Stimulated activated CD8-positive, alpha-beta memory T cell treated with anti-CD3 and anti-CD28 coated beads, Interleukin-4, amount 100 ng/mL, for 1 hour (primary cell): ENCODE measurements around the gene CCND1.
A peak's percentile ranks its signal among the peaks of the same experiment; 100 is the strongest.

Experiments
- DNase-seq, 2 donors: peaks; one replicate each; pipeline ENCODE4 v3.0.0-alpha.2; 2020; ENCODE audit warnings: low read depth in 2 of 2, low spot score in 1 of 2

The CCND1 gene

DNA sequence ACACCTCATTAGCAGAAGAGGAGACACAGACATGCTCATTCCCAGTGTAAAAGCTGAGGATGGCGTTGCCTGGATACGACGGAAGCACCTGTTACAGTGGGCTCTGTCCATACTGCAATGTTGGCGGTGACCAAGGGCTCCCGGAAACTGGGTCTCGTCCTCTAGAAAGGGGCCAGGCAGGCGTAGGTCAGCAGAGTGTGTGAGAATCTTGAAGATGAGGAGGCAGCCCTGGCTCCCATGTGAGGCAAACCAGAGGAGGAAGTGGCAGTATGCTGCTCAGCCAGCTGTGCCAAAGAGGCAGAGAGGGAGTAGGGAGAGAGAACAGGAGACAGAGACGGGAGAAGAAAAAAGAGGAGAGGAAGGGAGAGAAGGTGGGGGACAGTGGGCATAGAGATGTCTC is 23.9 kb downstream of the CCND1 start:
- DNase-seq: no peak

DNA sequence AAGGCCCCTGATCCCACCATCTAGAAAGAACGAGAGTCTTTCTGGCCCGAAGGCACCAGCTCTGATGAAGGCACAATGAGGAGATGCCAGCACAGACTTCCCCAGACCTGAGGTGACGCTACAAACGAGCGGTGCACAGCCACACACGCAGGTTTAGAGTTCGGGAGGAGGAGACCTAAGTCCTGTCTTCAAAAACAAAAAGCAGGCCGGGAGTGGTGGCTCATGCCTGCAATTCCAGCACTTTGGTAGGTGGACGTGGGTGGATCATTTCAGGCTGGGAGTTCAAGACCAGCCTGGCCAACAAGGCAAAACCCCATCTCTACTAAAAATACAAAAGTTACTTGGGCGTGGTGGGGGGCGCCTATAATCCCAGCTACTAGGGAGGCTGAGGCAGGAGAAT is 24.7 kb downstream of the CCND1 start:
- no peak for DNase-seq

DNA sequence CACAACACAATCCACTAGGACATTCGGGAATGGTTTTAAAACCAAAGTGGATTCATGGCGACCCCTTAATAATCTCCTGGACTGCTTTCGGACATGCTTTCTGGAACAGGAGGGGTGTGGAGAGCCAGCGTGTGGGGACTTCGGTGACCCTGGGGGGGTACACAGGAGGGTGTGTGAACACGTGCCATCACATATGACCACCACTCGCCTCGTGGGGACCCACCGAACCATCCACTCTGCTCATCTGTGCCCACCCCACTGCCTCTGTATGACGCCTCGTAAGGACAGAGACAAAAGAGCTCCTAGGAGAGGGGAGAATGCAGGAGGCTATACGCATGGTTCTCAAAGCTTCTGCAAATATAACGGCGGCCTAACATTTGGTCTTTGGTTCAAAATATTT is 25.3 kb downstream of the CCND1 start:
- DNase-seq: no peak

DNA sequence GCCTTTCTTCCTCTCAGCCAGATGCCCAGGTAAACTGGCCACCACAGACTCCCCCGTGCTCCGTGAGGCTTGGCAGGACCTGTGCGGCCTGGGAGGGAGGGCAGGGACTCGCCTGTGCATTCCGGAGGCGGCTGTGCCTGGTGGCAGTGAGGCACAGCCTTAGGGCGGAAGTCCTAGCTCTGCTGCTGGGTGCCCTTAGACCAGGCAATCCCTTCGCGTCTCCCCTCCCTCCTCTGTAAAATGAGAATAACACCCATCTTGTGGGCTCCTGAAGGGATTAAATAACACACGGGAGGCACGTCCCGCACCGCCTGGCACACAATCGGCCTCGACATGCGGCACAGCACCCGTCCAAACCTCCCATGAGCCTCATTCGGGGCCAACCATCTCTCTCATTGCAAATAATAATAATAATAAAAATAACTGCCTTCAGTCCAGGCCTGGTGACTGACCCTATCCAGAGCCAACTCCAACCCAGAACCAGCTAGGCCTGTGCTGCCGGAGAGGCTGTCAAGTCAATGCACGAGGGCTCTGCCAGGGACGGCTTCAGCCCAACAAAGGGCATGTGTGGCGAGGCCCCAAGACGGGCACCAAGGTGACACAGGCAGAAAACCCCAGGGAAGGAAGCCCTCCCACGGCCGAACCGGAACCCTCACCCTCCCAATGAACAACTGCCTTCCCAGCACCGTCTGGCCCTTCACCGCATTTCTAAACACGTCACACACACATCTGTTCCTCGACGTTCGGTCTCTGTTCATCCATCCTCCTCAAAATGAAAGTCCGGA is 26.0 kb downstream of the CCND1 start:
- DNase-seq: no peak

DNA sequence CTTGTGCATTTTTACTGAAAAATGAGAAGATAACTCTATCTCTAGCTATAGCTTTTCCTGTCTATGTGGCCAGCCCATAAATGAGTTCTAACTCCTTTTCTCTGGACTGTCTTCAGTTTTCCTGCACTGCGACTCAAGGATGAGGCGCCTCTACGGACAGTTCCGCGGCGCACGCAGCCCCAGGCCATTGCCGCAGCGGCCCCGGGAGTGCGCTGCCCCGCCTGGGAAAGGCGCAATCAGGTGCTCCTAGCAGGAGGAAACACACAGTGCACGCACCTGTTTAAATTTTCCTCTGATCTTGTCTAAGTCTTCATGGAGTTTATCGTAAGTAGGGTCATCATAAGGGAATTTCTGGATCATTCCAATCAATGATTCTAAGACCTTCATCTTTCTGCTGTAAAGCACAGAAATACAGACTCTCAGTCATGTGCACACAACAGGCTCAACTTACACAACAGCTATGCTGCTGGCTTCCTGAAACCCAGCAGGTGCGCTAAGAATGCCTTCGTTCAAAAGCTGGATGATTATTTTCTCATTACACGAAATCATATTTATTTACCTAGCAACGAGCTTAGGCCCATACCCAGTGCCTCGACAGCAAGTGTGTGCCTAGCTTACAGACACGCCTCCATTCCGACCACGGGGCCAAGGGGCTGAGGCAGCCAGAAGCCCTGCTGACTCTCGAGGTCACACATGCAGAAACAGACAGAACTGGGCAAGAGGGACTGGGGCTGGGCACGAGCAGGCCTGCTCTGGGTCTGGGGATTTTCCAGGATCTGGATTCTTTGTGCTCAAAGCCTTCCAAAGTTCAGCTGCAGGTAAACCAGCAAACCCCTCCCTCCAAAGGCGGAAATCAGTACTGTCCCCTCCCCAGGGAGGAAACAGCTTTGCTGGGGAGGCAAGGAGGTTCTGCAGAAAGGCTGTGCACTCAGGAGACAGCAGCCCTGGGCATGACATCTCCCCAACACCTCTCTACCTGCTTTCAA is 27.0 kb downstream of the CCND1 start:
- DNase-seq: no peak

DNA sequence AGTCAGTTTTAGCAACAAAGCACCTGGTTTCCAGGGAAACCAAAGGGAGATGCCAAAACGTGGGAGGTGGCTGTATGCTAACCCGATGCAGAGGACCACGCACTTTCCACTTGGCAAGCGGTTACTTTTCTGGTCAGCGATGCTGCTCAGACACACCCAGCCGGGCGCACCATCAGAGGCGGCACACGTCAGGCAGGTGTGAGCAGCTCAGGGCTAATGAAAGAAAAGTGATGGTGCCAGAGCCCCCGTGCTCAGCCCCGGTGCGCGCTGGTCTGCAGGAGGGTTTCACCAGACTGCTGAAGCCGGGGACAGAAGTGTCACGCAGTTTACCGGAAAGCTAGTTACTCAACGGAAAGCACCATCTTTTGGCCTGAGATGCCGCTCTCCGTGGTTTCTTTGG is 28.5 kb downstream of the CCND1 start:
- DNase-seq: no peak

DNA sequence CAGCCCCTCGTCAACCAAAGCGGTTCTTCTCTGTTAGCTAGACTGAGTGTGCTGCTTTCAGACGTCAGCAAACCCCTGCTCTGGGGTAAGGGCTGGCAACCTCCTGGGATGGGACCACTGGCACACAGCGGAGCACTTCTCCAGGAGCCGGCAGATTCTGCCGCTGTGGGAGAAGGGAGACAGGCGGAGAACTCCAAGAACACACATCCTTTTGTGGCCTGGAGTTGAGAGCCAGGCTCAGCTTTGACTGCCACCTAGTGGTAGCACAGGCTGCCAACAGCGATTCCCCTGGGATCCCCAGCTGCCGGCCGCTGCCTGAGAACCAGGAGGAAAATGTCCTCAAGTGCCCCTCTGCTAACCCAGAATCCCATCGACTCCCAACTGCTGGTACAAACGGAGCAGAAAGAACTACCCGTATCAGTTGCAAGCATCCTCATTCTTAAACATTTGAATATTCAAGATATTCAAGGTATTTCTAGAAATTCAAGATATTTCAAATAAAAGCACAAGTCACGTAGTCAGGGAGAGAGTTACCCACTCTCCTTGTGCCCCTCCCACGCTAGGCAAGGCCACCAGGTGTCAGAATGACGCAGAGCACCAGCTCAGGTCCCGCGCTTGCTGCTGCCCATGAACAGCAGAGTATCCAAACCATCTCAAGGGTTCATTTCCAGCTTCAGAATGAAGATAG is 29.3 kb downstream of the CCND1 start:
- DNase-seq: peak in 1 of 2 donors; percentile 16

DNA sequence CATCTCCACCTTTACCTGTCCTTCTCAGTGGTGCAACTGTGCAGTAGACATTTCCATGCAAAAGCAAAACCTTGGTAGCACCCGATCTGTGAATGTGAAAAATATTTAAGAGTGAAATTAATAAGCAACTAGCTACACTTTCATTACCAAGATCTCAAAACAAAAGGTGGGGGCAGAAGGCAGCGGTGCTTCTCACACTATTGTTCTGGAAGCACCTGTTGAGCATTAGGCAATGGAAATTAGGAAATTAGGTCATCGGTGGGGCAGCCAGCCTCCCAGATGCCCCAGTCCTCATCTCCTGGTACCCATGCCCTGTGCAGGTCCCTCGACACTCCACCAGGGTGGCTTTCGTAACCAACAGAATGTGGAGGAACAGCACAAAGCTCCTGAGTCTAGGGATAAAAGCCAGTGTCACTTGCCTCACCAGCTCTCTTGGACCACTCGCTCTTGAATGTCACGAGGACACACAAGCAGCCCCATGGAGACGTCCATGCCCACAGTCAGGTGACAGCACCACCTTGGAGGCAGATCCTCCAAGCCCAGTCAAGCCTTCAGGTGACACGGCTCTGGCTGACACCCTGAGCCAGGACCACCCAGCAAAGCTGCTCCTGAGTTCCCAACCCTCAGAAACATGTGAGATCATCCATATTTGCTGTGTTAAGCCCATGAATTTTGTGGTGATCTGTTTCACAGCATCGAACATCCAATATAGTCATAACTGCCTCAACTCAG is 30.9 kb downstream of the CCND1 start:
- DNase-seq: no peak

DNA sequence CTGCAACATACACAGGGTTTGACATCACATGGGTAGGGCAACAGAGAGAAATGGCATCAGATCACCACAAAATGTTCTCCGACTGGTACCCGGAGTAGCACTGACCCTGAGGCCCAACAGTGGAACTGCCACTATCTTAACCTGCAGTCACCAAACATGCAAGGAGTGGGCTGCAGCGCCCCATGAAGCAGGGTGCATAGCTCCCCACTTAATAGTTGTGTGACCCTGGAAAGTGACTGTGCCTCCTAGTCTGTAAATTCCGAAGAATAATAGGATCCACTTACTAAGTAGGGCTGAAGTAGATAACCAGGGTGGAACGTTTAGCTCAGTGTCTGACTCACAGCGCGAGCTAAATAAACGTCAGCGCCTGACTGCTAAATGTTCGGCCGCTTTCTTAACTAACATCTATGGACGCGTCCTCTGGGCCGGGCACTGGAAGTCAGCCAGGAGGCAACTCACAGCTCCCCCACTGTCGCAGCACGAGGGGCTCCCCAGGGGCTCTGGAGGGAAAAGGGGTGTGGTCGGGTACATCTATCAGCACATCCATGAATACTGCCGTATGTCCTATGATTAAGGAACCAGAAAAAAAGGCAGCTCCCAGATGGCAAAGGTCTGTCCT is 33.4 kb downstream of the CCND1 start:
- DNase-seq: no peak

DNA sequence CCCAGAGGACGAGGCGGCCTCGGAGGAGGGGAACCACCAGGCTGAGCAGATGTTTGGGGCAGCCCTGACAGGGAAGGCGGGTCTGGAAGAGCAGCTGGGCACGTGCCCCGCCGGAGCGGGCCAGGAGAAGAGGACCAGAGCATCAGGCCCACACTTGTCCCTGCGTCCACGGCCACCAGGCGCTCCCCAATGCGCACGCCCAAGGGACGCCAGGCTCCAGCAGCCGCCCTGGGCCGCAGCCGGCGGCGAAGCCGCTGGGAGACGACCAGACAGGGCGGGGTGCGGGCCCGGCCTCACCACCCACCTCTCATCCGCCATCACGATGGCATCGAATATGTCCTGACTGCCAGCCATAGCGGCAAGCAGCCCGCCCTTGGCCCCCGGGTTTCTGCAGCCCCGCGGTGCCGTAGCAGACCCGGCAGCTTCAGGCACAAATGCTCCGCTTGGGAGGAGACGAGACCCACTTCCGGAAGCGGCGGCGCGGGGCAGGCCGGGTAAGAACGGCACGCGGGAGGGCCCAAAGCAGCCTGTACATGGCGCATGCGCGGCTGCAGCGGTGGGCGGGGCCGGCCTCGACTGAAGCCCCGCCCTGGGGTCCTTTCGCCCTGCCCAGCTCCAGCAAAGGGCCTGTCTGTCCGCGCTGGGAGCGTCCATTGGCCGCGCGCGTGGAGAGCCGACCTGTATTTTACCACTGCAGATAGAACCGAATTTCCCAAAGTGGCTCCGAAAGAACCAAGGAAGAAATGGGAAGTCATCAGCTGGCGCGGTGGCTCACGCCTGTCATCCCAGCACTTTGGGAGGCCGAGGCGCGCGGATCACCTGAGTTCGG is 34.1 kb downstream of the CCND1 start, which contains the start of gene LTO1:
TSS of gene LTO1 (minus strand) at position 468 of the 829 bp plus-strand sequence. CDS start at position 354, 114 bp downstream.
- DNase-seq: peak; percentile 89 to 92

DNA sequence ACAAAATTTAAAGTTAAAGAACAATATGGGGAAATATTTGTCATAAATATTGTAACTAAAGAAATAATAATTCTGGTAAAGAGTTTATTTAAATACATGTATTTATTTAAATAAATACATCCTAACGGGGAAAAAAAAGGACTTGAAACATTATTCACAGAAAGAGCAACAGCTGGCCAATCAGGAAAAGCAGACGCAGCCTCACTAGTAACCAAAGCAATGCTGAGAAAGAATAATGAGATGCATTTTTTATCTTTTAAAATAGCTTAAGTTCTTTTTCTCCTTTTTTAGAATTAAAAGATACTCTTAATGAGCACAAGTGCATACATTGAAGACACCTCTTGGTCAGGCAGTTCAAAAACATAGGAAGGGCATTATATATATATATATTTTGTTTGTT is 36.8 kb downstream of the CCND1 start:
- no peak for DNase-seq

DNA sequence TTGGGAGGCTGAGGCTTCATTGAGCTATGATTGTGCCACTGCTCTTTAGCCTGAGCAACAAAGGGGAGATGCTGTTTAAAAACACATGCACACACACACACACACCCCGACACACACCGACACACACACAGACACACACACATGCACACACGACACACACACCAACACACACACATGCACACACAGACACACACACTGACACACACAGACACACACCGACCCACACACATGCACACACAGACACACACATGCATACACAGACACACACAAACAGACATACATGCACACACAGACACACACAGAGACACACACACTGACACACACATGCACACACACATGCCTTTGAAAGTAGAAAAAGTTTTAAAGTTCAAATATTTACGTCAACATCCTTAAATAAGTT is 39.7 kb downstream of the CCND1 start:
- no peak for DNase-seq

DNA sequence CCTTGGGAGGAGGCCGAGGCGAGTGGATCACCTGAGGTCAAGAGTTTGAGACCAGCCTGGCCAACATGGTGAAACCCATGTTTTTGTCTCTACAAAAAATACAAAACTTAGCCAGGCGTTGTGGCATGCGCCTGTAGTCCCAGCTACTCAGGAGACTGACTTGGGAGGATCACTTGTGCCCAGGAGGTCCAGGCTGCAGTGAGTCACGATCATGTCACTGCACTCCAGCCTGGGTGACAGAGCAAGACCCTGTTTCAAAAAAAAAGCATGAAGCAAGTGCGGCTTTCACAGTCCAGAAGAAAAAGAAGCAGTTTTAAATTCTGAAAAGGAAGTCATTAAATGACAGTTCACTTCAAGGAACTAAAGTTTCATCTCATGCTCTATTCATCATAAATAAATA is 41.3 kb downstream of the CCND1 start:
- no peak for DNase-seq

DNA sequence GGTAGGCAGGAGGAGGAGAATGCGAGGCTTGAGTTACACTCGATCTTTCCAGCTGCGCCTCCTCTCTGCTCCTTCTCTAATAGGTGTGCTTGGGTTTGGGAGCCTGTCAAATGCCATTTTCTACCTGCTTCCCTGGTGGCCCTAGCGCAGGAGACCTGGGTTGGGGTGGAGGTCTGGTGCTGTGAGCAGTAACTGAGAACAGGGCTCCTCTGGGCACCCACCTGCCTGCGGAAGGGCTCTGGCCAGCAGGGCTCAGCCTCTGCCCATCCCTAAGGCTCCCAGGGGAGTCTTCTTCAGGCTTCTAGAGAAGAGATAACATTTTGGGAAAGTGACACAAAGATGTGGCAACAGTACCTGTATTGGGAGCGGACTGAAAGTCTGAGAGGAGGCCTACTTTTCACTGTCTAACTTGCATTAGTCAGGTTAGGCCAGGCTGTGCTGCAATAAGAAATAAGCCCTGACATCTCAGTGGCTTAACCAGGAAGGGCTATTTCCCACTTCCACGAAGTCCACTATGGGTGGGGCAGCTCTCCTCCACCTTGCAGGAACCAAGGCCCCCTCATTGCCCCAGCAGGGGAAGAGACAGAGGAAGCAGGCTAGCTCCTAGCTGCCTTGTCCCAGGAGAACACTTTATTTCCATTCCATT is 41.8 kb downstream of the CCND1 start:
- no peak for DNase-seq

DNA sequence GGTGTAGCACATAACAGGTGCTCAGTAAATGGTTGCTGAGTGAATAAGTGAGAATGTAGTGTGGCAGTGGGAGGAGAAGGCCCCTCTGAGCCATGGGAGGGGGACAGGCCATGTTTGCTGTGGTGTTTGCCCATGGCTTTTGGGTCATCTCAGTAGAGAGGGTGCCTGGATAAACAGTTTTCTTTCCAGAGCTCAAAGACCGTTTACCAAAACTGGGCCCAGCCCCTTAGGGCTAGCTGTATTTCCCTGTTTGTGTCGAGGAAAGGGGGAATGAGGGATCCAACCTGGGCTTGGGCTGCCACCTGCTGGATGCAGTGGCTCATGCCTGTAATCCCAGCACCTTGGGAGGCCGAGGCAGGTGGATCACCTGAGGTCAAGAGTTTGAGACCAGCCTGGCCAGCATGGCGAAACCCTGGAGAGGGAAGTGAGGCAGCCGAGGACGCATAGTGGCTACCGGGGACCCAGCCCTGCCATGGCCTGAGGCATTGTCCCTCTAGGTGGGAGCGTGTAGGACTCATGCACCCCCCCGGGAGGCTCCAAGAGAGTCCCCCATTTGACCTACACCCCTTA is 42.9 kb downstream of the CCND1 start:
- no peak for DNase-seq

DNA sequence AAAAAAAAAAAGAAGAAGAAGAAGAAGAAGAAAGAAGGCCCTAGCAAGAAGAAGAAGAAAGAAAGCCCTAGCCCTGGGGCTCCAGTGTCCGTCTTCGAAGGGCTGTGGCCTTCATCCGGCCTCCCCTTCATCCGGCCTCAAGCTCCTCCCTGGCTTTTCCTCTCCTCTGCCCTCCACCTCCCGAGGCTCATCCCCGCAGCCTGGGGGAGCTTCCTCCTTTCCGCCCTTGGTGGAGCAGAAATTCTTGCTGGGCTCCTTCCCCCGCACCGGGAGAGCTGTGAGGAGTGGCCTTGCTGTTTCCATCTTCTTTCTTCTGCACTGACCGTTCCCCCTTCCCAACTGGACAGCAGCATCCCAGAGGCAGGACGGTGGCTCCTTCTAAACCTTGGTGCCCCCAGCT is 43.7 kb downstream of the CCND1 start:
- no peak for DNase-seq

DNA sequence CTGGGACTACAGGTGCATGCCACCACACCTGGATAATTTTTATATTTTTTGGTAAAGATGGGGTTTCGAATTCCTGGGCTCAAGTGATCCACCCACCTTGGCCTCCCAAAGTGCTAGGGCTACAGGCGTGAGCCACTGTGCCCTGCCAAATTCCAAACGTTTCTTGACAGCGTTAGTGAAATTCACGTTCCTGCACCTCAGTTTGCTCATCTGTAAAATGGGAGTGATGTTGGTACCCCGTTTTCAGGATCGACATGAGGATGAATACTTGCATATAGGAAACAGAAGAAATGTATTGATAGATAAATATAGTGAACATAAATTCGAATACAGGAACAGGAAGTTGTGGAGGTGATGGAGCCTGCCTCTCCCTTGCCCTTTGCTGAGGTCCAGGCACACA is 44.4 kb downstream of the CCND1 start:
- no peak for DNase-seq

DNA sequence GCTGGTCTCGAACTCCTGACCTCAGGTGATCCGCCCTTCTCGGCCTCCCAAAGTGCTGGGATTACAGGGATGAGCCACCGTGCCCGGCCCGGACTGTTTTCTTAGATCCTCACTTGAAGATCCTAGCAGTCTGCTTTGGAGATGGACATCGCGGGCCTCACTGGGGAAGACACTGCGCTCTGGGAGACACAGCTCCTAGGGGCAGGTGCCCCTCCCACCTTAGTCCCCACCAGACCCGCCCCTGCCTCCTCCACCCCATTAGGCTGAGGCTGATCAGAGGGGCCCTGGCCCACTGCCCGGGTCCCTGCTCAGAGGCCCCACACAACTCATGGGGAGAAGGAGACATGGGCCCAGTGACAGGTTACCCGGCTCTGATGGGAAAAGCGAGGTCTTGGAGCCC is 45.5 kb downstream of the CCND1 start:
- DNase-seq: no peak

DNA sequence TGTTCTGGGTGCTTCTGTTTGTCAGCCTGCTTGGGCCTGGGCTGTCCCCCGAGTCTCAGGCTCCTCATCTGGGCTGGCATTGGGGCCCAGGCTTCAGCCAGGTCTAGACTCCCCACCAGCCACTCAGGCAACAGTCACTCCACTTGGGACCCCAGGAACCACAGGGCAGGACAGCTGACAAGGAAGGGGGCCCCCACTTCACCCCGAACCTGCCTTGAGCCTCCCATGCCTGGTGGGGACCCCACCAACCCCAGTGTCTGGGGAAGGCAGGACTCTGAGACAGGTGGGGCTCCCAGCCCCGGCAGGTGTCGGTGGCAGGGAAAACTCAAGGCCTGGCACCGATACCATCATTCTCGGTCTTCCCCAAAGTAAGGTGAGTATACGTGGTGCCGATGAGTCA is 45.9 kb downstream of the CCND1 start:
- DNase-seq: no peak
